Measurements from ENCODE around the gene EPC2.

DNA sequence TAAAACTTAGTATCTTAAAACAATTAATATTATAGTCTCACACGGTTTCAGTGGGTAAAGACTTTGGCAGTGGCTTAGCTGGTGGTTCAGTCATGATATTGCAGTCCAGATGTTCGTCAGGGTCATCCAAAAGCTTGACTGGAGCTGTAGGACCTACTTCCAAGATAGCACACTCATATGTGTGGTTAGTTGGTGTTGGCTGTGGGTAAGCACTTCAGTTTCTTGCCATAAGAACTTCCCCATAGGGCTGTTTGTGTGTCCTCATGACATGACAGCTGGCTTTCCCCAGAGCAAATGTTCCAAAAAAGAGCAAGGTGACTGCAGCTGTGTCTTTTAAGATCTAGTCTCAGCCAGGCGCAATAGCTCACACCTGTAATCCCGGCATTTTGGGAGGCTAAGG is 48.5 kb upstream of the EPC2 start:
- TF ChIP-seq EZH2phosphoT487 (IDR thresholded peaks at IDR 0.05) = no peak
- TF ChIP-seq, protein P1, sequence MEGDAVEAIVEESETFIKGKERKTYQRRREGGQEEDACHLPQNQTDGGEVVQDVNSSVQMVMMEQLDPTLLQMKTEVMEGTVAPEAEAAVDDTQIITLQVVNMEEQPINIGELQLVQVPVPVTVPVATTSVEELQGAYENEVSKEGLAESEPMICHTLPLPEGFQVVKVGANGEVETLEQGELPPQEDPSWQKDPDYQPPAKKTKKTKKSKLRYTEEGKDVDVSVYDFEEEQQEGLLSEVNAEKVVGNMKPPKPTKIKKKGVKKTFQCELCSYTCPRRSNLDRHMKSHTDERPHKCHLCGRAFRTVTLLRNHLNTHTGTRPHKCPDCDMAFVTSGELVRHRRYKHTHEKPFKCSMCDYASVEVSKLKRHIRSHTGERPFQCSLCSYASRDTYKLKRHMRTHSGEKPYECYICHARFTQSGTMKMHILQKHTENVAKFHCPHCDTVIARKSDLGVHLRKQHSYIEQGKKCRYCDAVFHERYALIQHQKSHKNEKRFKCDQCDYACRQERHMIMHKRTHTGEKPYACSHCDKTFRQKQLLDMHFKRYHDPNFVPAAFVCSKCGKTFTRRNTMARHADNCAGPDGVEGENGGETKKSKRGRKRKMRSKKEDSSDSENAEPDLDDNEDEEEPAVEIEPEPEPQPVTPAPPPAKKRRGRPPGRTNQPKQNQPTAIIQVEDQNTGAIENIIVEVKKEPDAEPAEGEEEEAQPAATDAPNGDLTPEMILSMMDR (IDR thresholded peaks at IDR 0.05) = no peak
- no peak for TF ChIP-seq EZH2 (IDR thresholded peaks at IDR 0.05)
